GM23248 (cell line): ENCODE results near the gene TRIAP1. TPM values are rescaled to one million over a fixed set of nuclear protein-coding genes. Genes with fewer than 3 reads are reported as not detected.

Experiments
- DNase-seq: peaks from one replicate; pipeline ENCODE4 v3.0.0-alpha.2; 2015
- H2AFZ ChIP-seq: fragments of 200-600 bp; sonication (generic); 2 replicates; pipeline ENCODE4 v1.6.1; 2016; ENCODE audit warnings: antibody characterized with exemption
- H3F3A ChIP-seq: fragments of 200-600 bp; sonication (generic); 2 replicates; pipeline ENCODE4 v1.6.1; 2016; ENCODE audit warnings: mild to moderate bottlenecking, antibody characterized with exemption, mixed run types; ENCODE audit not compliant: insufficient read depth
- H3K27ac ChIP-seq: fragments of 200-600 bp; sonication (generic); 2 replicates; pipeline ENCODE4 v1.5.1; 2016; ENCODE audit warnings: mild to moderate bottlenecking
- H3K27me3 ChIP-seq: fragments of 200-600 bp; sonication (generic); replicated peaks from 2 replicates; pipeline ENCODE4 v1.6.1; 2016; ENCODE audit warnings: mild to moderate bottlenecking; ENCODE audit not compliant: insufficient read depth
- H3K36me3 ChIP-seq: fragments of 200-600 bp; sonication (generic); 2 replicates; pipeline ENCODE4 v1.6.1; 2016; ENCODE audit warnings: low read depth, mild to moderate bottlenecking
- H3K4me1 ChIP-seq: fragments of 200-600 bp; sonication (generic); 2 replicates; pipeline ENCODE4 v1.6.1; 2016; ENCODE audit warnings: mild to moderate bottlenecking; ENCODE audit not compliant: insufficient read depth
- H3K4me2 ChIP-seq: fragments of 200-600 bp; sonication (generic); one replicate; pipeline ENCODE4 v1.6.1; 2016; ENCODE audit warnings: mild to moderate bottlenecking; ENCODE audit not compliant: unreplicated experiment
- H3K4me3 ChIP-seq: fragments of 200-600 bp; sonication (generic); 2 replicates; pipeline ENCODE4 v1.5.1; 2016; ENCODE audit warnings: mild to moderate bottlenecking
- H3K79me2 ChIP-seq: fragments of 200-600 bp; sonication (generic); 2 replicates; pipeline ENCODE4 v1.6.1; 2016; ENCODE audit warnings: mild to moderate bottlenecking; ENCODE audit not compliant: insufficient read depth
- H3K9ac ChIP-seq: fragments of 200-600 bp; sonication (generic); 2 replicates; pipeline ENCODE4 v1.6.1; 2016; ENCODE audit warnings: mild to moderate bottlenecking
- H3K9me2 ChIP-seq: fragments of 200-600 bp; sonication (generic); 2 replicates; pipeline ENCODE4 v1.6.1; 2016; ENCODE audit warnings: mixed run types, mild to moderate bottlenecking, moderate library complexity; ENCODE audit not compliant: insufficient read depth
- H3K9me3 ChIP-seq: fragments of 200-600 bp; sonication (generic); one replicate; pipeline ENCODE4 v1.6.1; 2017; ENCODE audit warnings: low read depth
- H4K20me1 ChIP-seq: fragments of 200-600 bp; sonication (generic); 2 replicates; pipeline ENCODE4 v1.6.0; 2016; ENCODE audit not compliant: insufficient read depth
- EZH2 ChIP-seq: fragments of 200-600 bp; sonication (generic); IDR thresholded peaks from 2 replicates; pipeline ENCODE4 v1.6.1; 2018; ENCODE audit warnings: antibody characterized with exemption, mild to moderate bottlenecking; ENCODE audit not compliant: insufficient read depth, poor library complexity, severe bottlenecking
- EZH2phosphoT487 ChIP-seq: fragments of 200-600 bp; sonication (generic); IDR thresholded peaks from 2 replicates; pipeline ENCODE4 v1.6.1; 2018; ENCODE audit warnings: antibody characterized with exemption, moderate library complexity, mild to moderate bottlenecking, low read depth; ENCODE audit not compliant: insufficient read depth
- WGBS, 2 experiments: methylation state at CpG; one replicate each; pipeline ENCODE4 v1.1.6; 2015 to 2017; ENCODE audit warnings: low lambda C conversion rate in 2 of 2, low coverage in 1 of 2; ENCODE audit errors: missing lambda C conversion rate in 2 of 2; 5-methylcytosine and 5-hydroxymethylcytosine counted together
- in situ Hi-C: fragments of 300-500 bp; cut with MboI; formaldehyde crosslinking; loops from 2 replicates; pipeline ENCODE4 v1.15.0; 2020
- polyA plus RNA-seq: library from polyadenylated mRNA; unstranded; fragments of >200 nt; fragmentation: Nextera tagmentation; extraction: Ambion mirVana; gene quantifications from 2 replicates; pipeline ENCODE4 v1.2.1, GENCODE V29; 2016
- total RNA-seq: library from RNA; depleted of rRNA; stranded (reverse); fragments of >200 nt; shearing (Covaris generic); gene quantifications from 2 replicates; pipeline ENCODE4 v1.2.3, GENCODE V29; 2014

Gene TRIAP1
- total and polyA plus RNA-seq, 2 experiments from 2014 or later = 45.6 to 68.6 TPM

DNA sequence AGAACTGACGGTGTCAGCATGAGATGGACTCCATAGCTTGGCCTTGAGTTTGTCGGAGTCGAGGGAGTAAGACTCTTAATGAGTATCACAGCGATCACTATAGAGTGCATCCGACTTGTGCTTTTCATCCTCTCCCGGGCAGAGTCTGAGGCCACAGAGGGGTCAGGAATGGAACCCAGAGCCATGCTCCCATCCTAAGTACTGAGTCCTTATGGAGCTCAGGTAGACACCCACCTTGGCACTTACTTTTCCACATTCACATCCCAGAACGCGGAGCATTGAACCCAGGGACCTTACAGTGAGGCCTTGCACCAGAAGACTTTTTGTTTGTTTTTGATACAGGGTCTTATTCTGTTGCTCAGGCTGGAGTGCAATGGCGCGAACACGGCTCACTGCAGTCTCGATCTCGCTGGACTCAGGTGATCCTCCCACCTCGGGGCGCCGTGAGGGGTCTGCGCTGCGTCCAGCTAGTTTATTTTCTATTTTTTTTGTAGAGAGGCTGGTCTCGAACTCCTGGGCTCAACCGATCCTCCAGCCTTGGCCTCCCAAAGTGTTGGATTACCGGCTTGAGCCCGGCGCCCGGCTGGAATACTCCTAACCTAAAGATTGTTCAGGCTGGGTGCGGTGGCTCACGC lies 24.1 kb upstream of the TRIAP1 start:
- Histone ChIP-seq H3K36me3 (peaks cover 12% of the 10 kb centered on the region), H3K4me3 (peak overlapping the region; percentile 92), H3K9me2 (no peaks in the 10 kb centered on the region), H3K9ac (peak overlapping the region; percentile 89), H2AFZ (peak overlapping the region; percentile 97), H3K4me1 (peaks cover 47% of the 10 kb centered on the region), H3K79me2 (peaks cover 88% of the 10 kb centered on the region), H3K9me3 (no peaks in the 10 kb centered on the region), H3K27me3 (no peaks in the 10 kb centered on the region), H3K27ac (peak overlapping the region; percentile 57), H3K4me2 (peak overlapping the region; percentile 94), H4K20me1 (peaks cover 6% of the 10 kb centered on the region; the same call in 1 of the 2 replicates), H3F3A (peaks cover 51% of the 10 kb centered on the region)
- 52 to 54% methylated on average over 25 to 26 of the region's 26 CpGs for WGBS, 2 experiments
- in situ Hi-C loops = no loop called here
- no peak for TF ChIP-seq EZH2phosphoT487
- no peak for TF ChIP-seq EZH2
- peak; percentile 56 for DNase-seq

DNA sequence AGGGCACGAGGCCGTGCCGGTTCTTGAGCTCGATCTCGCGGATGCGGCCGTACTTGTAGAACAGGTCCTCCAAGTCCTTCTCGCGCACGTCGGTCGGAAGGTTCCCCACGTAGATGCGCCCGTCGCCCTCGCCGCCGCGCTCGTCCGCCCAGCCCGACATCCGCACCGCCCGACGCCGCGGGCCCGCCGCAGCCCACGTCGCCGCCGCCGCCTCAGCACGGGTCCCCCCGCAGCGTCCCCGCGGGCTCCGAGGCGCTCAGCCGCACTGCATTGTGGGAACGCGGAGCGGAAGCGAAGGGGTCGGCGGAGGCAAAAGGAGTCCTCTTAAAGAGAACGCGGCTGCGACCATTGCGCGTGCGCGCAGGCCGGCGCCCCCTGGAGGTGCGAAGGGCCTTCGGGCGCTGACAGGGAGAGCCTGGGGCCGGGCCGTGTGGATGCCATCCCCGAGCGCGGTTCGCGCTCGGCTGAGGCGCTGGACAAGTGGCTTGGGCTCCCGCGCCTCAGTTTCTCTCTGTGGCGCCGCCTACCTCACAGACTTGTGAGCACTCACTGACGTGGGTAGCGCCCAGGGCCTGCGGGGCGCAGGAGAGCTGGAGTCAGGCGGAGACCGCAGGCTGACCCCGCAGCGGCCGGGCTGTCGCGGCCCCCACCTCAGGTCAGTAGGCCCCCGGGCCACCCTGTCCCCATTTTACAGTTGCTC lies 23.4 kb upstream of the TRIAP1 start, which contains the start of gene SRSF9:
TSS of gene SRSF9 (minus strand) at position 299 of the 700 bp plus-strand sequence. CDS start at position 160, 139 bp downstream.
- Histone ChIP-seq H2AFZ (peak within 1 kb of the TSS; percentile 97), H3K27me3 (no peaks in the 10 kb centered on the region), H4K20me1 (peaks cover 6% of the 10 kb centered on the region; the same call in 1 of the 2 replicates), H3K9ac (peak within 1 kb of the TSS; percentile 89), H3K9me3 (no peaks in the 10 kb centered on the region), H3K27ac (peak within 1 kb of the TSS; percentile 79), H3K9me2 (no peaks in the 10 kb centered on the region), H3K36me3 (peaks cover 19% of the 10 kb centered on the region), H3K4me3 (peak within 1 kb of the TSS; percentile 92), H3K4me1 (peaks cover 40% of the 10 kb centered on the region), H3K4me2 (peak within 1 kb of the TSS; percentile 94), H3F3A (peaks cover 51% of the 10 kb centered on the region), H3K79me2 (peaks cover 91% of the 10 kb centered on the region)
- no peak for TF ChIP-seq EZH2
- TF ChIP-seq EZH2phosphoT487 = no peak
- peak; percentile 98 for DNase-seq
- WGBS, 2 experiments = 1 to 2% methylated on average over 66 to 84 of the region's 88 CpGs
- in situ Hi-C loops = no loop called here

DNA sequence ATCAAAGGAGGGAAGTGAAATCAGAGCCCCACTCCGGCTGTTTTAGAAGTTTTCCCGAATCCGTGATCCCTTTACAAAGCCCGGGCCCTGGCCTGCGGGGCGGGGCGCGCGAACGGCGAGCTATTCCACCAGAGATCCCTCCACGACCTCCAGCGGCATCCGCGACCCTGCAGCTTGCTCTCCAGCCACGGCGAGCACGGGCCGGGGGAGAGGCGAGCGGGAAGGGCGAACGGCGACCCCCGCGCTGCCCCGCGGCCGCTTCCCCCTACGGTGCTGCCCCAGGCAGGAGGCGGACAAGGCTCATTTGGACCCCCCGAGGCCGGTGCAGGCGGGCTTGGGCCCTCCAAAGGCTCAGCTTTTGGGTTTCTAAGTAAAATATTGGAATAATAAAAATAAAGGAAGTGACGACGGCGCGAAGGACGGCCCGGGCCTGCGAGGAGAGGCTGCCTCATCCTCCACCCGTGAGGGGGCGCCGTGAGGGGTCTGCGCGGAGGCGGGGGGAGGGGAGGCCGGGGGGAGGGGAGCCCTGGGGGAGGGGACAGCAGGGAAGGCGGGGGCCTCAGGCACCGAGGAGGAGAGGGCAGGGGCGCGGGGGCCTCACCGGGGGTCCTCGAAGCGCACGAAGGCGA lies 22.8 kb upstream of the TRIAP1 start:
- Histone ChIP-seq H3K27ac (peak overlapping the region; percentile 79), H3K4me3 (peak overlapping the region; percentile 92), H2AFZ (peak overlapping the region; percentile 97), H4K20me1 (peaks cover 6% of the 10 kb centered on the region; the same call in 1 of the 2 replicates), H3K4me2 (peak overlapping the region; percentile 90), H3F3A (peaks cover 50% of the 10 kb centered on the region), H3K9ac (peak overlapping the region; percentile 89), H3K4me1 (peaks cover 33% of the 10 kb centered on the region), H3K36me3 (peaks cover 26% of the 10 kb centered on the region), H3K9me3 (no peaks in the 10 kb centered on the region), H3K27me3 (no peaks in the 10 kb centered on the region), H3K79me2 (peaks cover 94% of the 10 kb centered on the region), H3K9me2 (no peaks in the 10 kb centered on the region)
- no peak for TF ChIP-seq EZH2phosphoT487
- no peak for TF ChIP-seq EZH2
- in situ Hi-C loops = no loop called here
- DNase-seq = peak; percentile 51
- WGBS, 2 experiments = 0 to 1% methylated on average over 17 to 56 of the region's 57 CpGs

DNA sequence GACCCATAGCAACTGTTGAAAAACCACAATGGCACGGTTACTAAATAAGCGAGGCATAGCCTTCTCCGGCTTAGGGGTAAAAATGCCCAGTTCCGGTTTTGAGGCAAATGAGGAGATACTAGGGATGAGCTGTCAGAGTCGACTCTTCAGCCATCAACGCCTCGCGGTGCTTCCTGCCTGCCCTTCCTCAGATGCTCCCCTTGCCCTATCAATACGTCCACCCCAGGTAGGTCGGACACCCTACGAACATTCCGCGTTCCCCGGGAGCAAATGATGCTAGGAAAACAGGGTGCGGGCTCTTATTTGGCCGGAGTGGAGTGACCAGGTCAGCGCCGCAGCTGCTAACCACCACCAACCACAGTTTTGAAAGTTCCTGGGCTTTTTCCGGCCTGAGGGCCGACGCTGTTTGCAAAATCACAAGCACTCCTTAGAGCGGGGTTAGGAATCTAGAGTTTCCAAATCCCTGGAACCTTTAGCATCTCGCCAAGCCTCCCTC lies 22.2 kb upstream of the TRIAP1 start:
- WGBS, 2 experiments = 0 to 3% methylated on average over 23 of the region's 23 CpGs
- Histone ChIP-seq H3K79me2 (peaks cover 94% of the 10 kb centered on the region), H3K9me2 (no peaks in the 10 kb centered on the region), H4K20me1 (peaks cover 6% of the 10 kb centered on the region; the same call in 1 of the 2 replicates), H3K27ac (peak overlapping the region; percentile 79), H3K4me3 (peak overlapping the region; percentile 92), H3K9ac (peak overlapping the region; percentile 89), H3F3A (peaks cover 47% of the 10 kb centered on the region), H3K9me3 (no peaks in the 10 kb centered on the region), H3K4me1 (peaks cover 31% of the 10 kb centered on the region), H3K36me3 (peaks cover 31% of the 10 kb centered on the region), H3K4me2 (peak overlapping the region; percentile 90), H2AFZ (peak overlapping the region; percentile 50), H3K27me3 (no peaks in the 10 kb centered on the region)
- peak; percentile 80 for DNase-seq
- no peak for TF ChIP-seq EZH2phosphoT487
- TF ChIP-seq EZH2 = no peak
- in situ Hi-C loops = no loop called here
